HepG2 (cell line): ENCODE results near the gene IP6K1. TPM values are rescaled to one million over a fixed set of nuclear protein-coding genes. Genes with fewer than 3 reads are reported as not detected.
A peak's percentile ranks its signal among the peaks of the same experiment; 100 is the strongest.

ENCODE experiments used
- DNMT3B ChIP-seq: conservative IDR thresholded peaks from 2 replicates; pipeline ENCODE4 v1.6.1; 2016; ENCODE audit warnings: missing biosample characterization, control low read depth
- ISX ChIP-seq: sonication (generic); formaldehyde crosslinking; conservative IDR thresholded peaks from 2 replicates; pipeline ENCODE4 v1.5.0; 2020; ENCODE audit warnings: missing genetic modification reagents
- MAFG ChIP-seq: sonication (generic); formaldehyde crosslinking; IDR thresholded peaks from 2 replicates; pipeline ENCODE4 v1.5.1; 2020; ENCODE audit warnings: mild to moderate bottlenecking, missing genetic modification reagents
- MED8 ChIP-seq: sonication (generic); formaldehyde crosslinking; IDR thresholded peaks from 2 replicates; pipeline ENCODE4 v1.8.1; 2023; ENCODE audit warnings: mild to moderate bottlenecking, missing genetic modification reagents; ENCODE audit not compliant: insufficient replicate concordance
- MIXL1 ChIP-seq: IDR thresholded peaks from 2 replicates; pipeline ENCODE4 v1.6.1; 2016
- NKX3-1 ChIP-seq: sonication (generic); formaldehyde crosslinking; IDR thresholded peaks from 2 replicates; pipeline ENCODE4 v1.5.0; 2020; ENCODE audit warnings: missing genetic modification reagents
- RFX3 ChIP-seq: IDR thresholded peaks from 2 replicates; pipeline ENCODE4 v1.6.1; 2016; ENCODE audit warnings: missing biosample characterization, missing genetic modification reagents
- SP2 ChIP-seq: sonication (generic); formaldehyde crosslinking; IDR thresholded peaks from 2 replicates; pipeline ENCODE4 v1.5.1; 2020; ENCODE audit warnings: mild to moderate bottlenecking, missing genetic modification reagents
- SP4 ChIP-seq: sonication (generic); formaldehyde crosslinking; IDR thresholded peaks from 2 replicates; pipeline ENCODE4 v1.8.1; 2023; ENCODE audit warnings: mild to moderate bottlenecking, missing genetic modification reagents
- ZFP36L2 ChIP-seq: sonication (generic); formaldehyde crosslinking; IDR thresholded peaks from 2 replicates; pipeline ENCODE4 v1.4.0; 2020; ENCODE audit warnings: missing genetic modification reagents
- ZNF326 ChIP-seq: sonication (generic); formaldehyde crosslinking; IDR thresholded peaks from 2 replicates; pipeline ENCODE4 v1.4.0; 2020; ENCODE audit warnings: missing genetic modification reagents, borderline replicate concordance
- ZNF530 ChIP-seq: sonication (generic); formaldehyde crosslinking; IDR thresholded peaks from 2 replicates; pipeline ENCODE4 v1.5.0; 2020; ENCODE audit warnings: low read depth, mild to moderate bottlenecking, missing genetic modification reagents
- ZNF839 ChIP-seq: sonication (generic); formaldehyde crosslinking; IDR thresholded peaks from 2 replicates; pipeline ENCODE4 v1.4.0; 2020; ENCODE audit warnings: missing genetic modification reagents, mild to moderate bottlenecking, borderline replicate concordance
- ZSCAN22 ChIP-seq: sonication (generic); formaldehyde crosslinking; IDR thresholded peaks from 2 replicates; pipeline ENCODE4 v1.4.0; 2020; ENCODE audit warnings: mild to moderate bottlenecking, missing genetic modification reagents
- polyA plus RNA-seq, 8 experiments: library from polyadenylated mRNA; depleted of rRNA in 3 of 8; stranded (reverse) in 7 of 8; unstranded in 1 of 8; fragments of >200 nt; fragmentation: Illumina TruSeq in 4 of 8; extraction: Trizol in 4 of 8; gene quantifications; 2 replicates each; pipeline versions ENCODE4 v1.2.1 to v1.2.3, GENCODE V29; 2011 to 2016; ENCODE audit warnings: low read depth in 4 of 8, missing spikeins in 1 of 8, mixed read lengths in 1 of 8; ENCODE audit not compliant: insufficient read depth in 1 of 8
- total RNA-seq, 5 experiments: library from RNA; depleted of rRNA; stranded (reverse); fragments of >200 nt; fragmentation: Illumina TruSeq; extraction: Trizol; gene quantifications; 2 replicates each; pipeline ENCODE4 v1.2.3, GENCODE V29; 2016; ENCODE audit warnings: low read depth in 1 of 5
- TF ChIP-seq, protein P1 (sequence below): sonication (generic); formaldehyde crosslinking; IDR thresholded peaks from 2 replicates; pipeline ENCODE4 v1.4.0; 2020; ENCODE audit warnings: missing genetic modification reagents
- TF ChIP-seq, protein P2 (sequence below): sonication (generic); formaldehyde crosslinking; IDR thresholded peaks from 2 replicates; pipeline ENCODE4 v1.5.0; 2020; ENCODE audit warnings: mild to moderate bottlenecking, missing genetic modification reagents
- TF ChIP-seq, protein P3 (sequence below): sonication (generic); formaldehyde crosslinking; IDR thresholded peaks from 2 replicates; pipeline ENCODE4 v1.4.0; 2020; ENCODE audit warnings: mild to moderate bottlenecking, low read depth, missing genetic modification reagents
- TF ChIP-seq, protein P4 (sequence below): sonication (generic); formaldehyde crosslinking; IDR thresholded peaks from 2 replicates; pipeline ENCODE4 v1.8.0; 2022; ENCODE audit warnings: missing genetic modification reagents, mild to moderate bottlenecking, inconsistent platforms, borderline replicate concordance
- TF ChIP-seq, protein P5 (sequence below): sonication (generic); formaldehyde crosslinking; IDR thresholded peaks from 2 replicates; pipeline ENCODE4 v1.4.0; 2020; ENCODE audit warnings: missing genetic modification reagents
- TF ChIP-seq, protein P6 (sequence below): sonication (generic); formaldehyde crosslinking; IDR thresholded peaks from 2 replicates; pipeline ENCODE4 v1.5.1; 2020; ENCODE audit warnings: missing genetic modification reagents, mild to moderate bottlenecking, borderline replicate concordance

Gene IP6K1
- total and polyA plus RNA-seq, 2 of the 13 experiments (the other 11 are each of a cell fraction or from before 2014, with no cell fraction given), result 17.7 to 29.7 TPM

DNA sequence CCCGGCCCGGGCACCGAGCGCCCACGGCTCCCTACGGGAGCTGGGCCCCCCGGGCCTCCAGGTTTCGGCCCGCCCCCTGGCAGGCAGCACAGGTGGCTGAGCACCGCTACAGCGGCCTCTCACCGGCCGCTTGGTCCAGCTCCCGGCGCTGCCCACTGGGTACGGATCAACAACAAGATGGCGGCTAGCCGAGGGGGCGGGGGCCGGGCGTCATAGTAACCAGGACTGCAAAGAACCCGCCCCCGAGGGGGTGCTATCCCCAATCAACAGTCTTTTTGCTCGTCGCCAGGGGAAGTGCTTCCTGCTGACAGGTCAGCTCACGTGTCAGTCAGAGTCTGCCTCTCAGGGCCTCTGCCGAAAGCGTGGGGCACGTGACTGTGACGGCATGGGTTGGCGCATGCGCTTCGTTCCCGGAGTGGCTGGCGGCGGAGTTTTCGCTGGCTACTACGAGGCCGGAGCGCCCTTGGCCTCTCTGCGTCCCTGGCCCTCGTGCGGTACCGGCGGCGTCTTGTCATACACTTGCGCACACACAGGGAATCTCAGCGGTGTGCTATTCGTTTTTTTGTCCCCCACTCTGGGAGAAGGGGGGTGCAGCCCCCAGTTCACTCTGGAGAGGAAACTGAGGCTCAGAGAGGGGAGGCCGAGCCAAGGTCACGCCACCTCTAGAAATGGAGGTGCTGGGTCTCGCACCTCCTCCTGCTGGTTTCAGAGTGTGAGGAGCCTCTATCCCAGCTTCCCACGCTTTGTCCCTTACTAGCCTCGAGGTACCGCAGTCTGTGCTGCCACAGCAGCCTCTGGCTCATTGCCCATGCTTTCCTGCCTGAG, at the start of gene IP6K1 (continued):
- no peak for TF ChIP-seq MIXL1 (CRISPR knock-in tag)
- no peak for TF ChIP-seq MAFG (CRISPR knock-in tag)
- TF ChIP-seq ISX (CRISPR knock-in tag), result no peak
- TF ChIP-seq, protein P1, sequence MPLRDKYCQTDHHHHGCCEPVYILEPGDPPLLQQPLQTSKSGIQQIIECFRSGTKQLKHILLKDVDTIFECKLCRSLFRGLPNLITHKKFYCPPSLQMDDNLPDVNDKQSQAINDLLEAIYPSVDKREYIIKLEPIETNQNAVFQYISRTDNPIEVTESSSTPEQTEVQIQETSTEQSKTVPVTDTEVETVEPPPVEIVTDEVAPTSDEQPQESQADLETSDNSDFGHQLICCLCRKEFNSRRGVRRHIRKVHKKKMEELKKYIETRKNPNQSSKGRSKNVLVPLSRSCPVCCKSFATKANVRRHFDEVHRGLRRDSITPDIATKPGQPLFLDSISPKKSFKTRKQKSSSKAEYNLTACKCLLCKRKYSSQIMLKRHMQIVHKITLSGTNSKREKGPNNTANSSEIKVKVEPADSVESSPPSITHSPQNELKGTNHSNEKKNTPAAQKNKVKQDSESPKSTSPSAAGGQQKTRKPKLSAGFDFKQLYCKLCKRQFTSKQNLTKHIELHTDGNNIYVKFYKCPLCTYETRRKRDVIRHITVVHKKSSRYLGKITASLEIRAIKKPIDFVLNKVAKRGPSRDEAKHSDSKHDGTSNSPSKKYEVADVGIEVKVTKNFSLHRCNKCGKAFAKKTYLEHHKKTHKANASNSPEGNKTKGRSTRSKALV, result no peak
- peak; percentile 39 for TF ChIP-seq MED8 (CRISPR knock-in tag)
- TF ChIP-seq, protein P2, sequence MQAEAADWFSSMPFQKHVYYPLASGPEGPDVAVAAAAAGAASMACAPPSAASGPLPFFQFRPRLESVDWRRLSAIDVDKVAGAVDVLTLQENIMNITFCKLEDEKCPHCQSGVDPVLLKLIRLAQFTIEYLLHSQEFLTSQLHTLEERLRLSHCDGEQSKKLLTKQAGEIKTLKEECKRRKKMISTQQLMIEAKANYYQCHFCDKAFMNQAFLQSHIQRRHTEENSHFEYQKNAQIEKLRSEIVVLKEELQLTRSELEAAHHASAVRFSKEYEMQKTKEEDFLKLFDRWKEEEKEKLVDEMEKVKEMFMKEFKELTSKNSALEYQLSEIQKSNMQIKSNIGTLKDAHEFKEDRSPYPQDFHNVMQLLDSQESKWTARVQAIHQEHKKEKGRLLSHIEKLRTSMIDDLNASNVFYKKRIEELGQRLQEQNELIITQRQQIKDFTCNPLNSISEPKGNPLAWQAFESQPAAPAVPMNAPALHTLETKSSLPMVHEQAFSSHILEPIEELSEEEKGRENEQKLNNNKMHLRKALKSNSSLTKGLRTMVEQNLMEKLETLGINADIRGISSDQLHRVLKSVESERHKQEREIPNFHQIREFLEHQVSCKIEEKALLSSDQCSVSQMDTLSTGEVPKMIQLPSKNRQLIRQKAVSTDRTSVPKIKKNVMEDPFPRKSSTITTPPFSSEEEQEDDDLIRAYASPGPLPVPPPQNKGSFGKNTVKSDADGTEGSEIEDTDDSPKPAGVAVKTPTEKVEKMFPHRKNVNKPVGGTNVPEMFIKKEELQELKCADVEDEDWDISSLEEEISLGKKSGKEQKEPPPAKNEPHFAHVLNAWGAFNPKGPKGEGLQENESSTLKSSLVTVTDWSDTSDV, result no peak
- no peak for TF ChIP-seq NKX3-1 (CRISPR knock-in tag)
- peak; percentile 100 for TF ChIP-seq SP2 (CRISPR knock-in tag)
- TF ChIP-seq, protein P3, sequence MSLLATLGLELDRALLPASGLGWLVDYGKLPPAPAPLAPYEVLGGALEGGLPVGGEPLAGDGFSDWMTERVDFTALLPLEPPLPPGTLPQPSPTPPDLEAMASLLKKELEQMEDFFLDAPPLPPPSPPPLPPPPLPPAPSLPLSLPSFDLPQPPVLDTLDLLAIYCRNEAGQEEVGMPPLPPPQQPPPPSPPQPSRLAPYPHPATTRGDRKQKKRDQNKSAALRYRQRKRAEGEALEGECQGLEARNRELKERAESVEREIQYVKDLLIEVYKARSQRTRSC, result no peak
- TF ChIP-seq, protein P4, sequence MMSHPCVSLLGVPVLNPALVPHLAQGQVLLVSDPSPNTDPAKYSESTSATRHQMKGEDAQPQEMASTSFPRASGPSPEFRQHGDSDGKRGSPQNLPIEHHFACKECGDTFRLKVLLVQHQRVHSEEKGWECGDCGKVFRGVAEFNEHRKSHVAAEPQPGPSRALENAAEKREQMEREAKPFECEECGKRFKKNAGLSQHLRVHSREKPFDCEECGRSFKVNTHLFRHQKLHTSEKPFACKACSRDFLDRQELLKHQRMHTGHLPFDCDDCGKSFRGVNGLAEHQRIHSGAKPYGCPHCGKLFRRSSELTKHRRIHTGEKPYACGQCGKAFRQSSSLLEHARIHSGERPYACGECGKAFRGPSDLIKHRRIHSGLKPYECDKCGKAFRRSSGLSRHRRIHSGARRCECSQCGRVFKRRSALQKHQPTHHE (CRISPR knock-in tag), result no peak
- TF ChIP-seq ZNF839 (CRISPR knock-in tag), result no peak
- peak; percentile 82 for TF ChIP-seq RFX3 (CRISPR knock-in tag)
- no peak for TF ChIP-seq ZNF326 (CRISPR knock-in tag)
- TF ChIP-seq ZNF530 (CRISPR knock-in tag), result no peak
- 0 out of 2 replicates have a peak, but pooled peaks have one; percentile 49 for TF ChIP-seq SP4 (CRISPR knock-in tag)
- TF ChIP-seq, protein P5, sequence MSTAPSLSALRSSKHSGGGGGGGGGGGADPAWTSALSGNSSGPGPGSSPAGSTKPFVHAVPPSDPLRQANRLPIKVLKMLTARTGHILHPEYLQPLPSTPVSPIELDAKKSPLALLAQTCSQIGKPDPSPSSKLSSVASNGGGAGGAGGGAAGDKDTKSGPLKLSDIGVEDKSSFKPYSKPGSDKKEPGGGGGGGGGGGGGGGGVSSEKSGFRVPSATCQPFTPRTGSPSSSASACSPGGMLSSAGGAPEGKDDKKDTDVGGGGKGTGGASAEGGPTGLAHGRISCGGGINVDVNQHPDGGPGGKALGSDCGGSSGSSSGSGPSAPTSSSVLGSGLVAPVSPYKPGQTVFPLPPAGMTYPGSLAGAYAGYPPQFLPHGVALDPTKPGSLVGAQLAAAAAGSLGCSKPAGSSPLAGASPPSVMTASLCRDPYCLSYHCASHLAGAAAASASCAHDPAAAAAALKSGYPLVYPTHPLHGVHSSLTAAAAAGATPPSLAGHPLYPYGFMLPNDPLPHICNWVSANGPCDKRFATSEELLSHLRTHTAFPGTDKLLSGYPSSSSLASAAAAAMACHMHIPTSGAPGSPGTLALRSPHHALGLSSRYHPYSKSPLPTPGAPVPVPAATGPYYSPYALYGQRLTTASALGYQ (CRISPR knock-in tag), result peak; percentile 63; the same call in 1 of the 2 replicates
- TF ChIP-seq, protein P6, sequence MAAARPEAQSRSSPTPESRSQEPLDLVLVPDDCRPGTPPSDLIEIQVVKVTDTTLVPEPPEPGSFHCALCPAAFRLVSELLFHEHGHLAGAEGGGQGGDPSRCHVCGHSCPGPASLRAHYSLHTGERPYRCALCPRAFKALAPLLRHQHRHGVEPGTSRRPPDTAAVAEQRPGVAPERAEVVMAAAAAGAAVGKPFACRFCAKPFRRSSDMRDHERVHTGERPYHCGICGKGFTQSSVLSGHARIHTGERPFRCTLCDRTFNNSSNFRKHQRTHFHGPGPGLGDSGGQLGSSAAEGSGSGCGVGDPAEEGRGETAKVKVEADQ (CRISPR knock-in tag), result no peak
- TF ChIP-seq ZSCAN22, result no peak
- no peak; the same call in 1 of the 2 replicates for TF ChIP-seq DNMT3B (CRISPR knock-in tag)
- TF ChIP-seq ZFP36L2 (CRISPR knock-in tag), result no peak
